Sigmoid colon (tissue), 4 donors: ENCODE results near the gene SHC3.

Source experiments
- CTCF ChIP-seq, 4 experiments: fragments of 450-650 bp in 3 of 4; fragments of 200-600 bp in 1 of 4; IDR thresholded peaks; one replicate each; pipeline ENCODE4 v1.5.1; 2016 to 2019; ENCODE audit warnings: antibody characterized with exemption in 4 of 4, mild to moderate bottlenecking in 3 of 4, moderate library complexity in 2 of 4
- EP300 ChIP-seq, 4 donors: sonication (generic); formaldehyde crosslinking; IDR thresholded peaks; one replicate each; pipeline ENCODE4 v1.6.1; 2017; ENCODE audit warnings: antibody characterized with exemption in 4 of 4
- POLR2A ChIP-seq, 2 donors: fragments of 450-650 bp; IDR thresholded peaks; one replicate each; pipeline ENCODE4 v1.6.1; 2016; ENCODE audit warnings: antibody characterized with exemption in 2 of 2, mild to moderate bottlenecking in 2 of 2, moderate library complexity in 2 of 2

GRCh38 chr9:89109666-89110065 lies 69.0 kb downstream of the SHC3 start:
- TF ChIP-seq CTCF (IDR thresholded peaks at IDR 0.05) (no peak), EP300 (IDR thresholded peaks at IDR 0.05) (no peak), POLR2A (IDR thresholded peaks at IDR 0.05) (no peak)
